ENCODE results near the gene PFKM. TPM values are rescaled to one million over a fixed set of nuclear protein-coding genes. Genes with fewer than 3 reads are reported as not detected.

The PFKM gene
- total RNA-seq, 1 donor from 2014 or later: 33.9 TPM

- TF ChIP-seq, protein P1, sequence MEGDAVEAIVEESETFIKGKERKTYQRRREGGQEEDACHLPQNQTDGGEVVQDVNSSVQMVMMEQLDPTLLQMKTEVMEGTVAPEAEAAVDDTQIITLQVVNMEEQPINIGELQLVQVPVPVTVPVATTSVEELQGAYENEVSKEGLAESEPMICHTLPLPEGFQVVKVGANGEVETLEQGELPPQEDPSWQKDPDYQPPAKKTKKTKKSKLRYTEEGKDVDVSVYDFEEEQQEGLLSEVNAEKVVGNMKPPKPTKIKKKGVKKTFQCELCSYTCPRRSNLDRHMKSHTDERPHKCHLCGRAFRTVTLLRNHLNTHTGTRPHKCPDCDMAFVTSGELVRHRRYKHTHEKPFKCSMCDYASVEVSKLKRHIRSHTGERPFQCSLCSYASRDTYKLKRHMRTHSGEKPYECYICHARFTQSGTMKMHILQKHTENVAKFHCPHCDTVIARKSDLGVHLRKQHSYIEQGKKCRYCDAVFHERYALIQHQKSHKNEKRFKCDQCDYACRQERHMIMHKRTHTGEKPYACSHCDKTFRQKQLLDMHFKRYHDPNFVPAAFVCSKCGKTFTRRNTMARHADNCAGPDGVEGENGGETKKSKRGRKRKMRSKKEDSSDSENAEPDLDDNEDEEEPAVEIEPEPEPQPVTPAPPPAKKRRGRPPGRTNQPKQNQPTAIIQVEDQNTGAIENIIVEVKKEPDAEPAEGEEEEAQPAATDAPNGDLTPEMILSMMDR (IDR thresholded peaks at IDR 0.05; ENCODE audit: insufficient read depth, low read length, poor library complexity, severe bottlenecking): no peak
- DNase-seq (ENCODE audit: low read depth): no peak
- no peak overlapping the region for H3K4me3 ChIP-seq (ENCODE audit: low read depth, low read length)
- H3K36me3 ChIP-seq (ENCODE audit: control insufficient read depth, insufficient read depth, low read length): peaks cover 1% of the 10 kb centered on the region
- H3K27me3 ChIP-seq (ENCODE audit: control insufficient read depth, insufficient read depth, low read length): no peaks in the 10 kb centered on the region
Measured at GRCh38 chr12:48075832-48076231, 43.3 kb upstream of the PFKM start.

- Histone ChIP-seq H3K36me3 (ENCODE audit: control insufficient read depth, insufficient read depth, low read length) (peaks cover 2% of the 10 kb centered on the region), H3K4me3 (ENCODE audit: low read depth, low read length) (no peak overlapping the region), H3K27me3 (ENCODE audit: control insufficient read depth, insufficient read depth, low read length) (no peaks in the 10 kb centered on the region)
- TF ChIP-seq, protein P1 (IDR thresholded peaks at IDR 0.05; ENCODE audit: insufficient read depth, low read length, poor library complexity, severe bottlenecking): no peak
- no peak for DNase-seq (ENCODE audit: low read depth)
Measured at GRCh38 chr12:48077111-48077510, 42.1 kb upstream of the PFKM start.

GRCh38 chr12:48078901-48079300, 40.3 kb upstream of the PFKM start:
- TF ChIP-seq, protein P1 (IDR thresholded peaks at IDR 0.05; ENCODE audit: insufficient read depth, low read length, poor library complexity, severe bottlenecking): no peak
- Histone ChIP-seq H3K36me3 (ENCODE audit: control insufficient read depth, insufficient read depth, low read length) (peaks cover 2% of the 10 kb centered on the region), H3K27me3 (ENCODE audit: control insufficient read depth, insufficient read depth, low read length) (no peaks in the 10 kb centered on the region), H3K4me3 (ENCODE audit: low read depth, low read length) (no peak overlapping the region)
- no peak for DNase-seq (ENCODE audit: low read depth)

- H3K36me3 ChIP-seq (ENCODE audit: control insufficient read depth, insufficient read depth, low read length): peaks cover 2% of the 10 kb centered on the region
- H3K4me3 ChIP-seq (ENCODE audit: low read depth, low read length): no peak overlapping the region
- H3K27me3 ChIP-seq (ENCODE audit: control insufficient read depth, insufficient read depth, low read length): no peaks in the 10 kb centered on the region
- no peak for DNase-seq (ENCODE audit: low read depth)
- TF ChIP-seq, protein P1 (IDR thresholded peaks at IDR 0.05; ENCODE audit: insufficient read depth, low read length, poor library complexity, severe bottlenecking): no peak
Measured at GRCh38 chr12:48080285-48080684, 38.9 kb upstream of the PFKM start.

DNA sequence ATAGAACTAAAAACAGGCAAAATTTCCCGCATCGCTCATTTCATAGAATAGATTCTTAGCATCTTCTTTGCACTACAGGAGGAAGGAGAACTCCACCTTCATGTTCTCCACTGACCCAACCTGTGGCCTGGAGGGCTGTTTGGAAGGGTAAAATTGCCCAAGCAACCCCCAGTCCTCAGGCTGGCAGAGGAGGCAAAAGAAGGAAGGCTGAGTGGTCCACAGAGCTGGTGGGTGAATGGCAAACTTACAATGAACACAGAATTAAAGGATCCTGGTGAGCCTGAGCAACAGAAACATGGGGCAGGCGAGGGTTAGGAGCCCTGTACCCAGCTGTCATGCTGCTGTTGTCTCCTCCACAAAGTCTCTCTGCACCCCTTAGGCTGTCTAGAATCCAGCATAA, 38.3 kb upstream of the PFKM start:
- H3K4me3 ChIP-seq (ENCODE audit: low read depth, low read length): no peak overlapping the region
- DNase-seq (ENCODE audit: low read depth): no peak
- TF ChIP-seq, protein P1 (IDR thresholded peaks at IDR 0.05; ENCODE audit: insufficient read depth, low read length, poor library complexity, severe bottlenecking): no peak
- H3K27me3 ChIP-seq (ENCODE audit: control insufficient read depth, insufficient read depth, low read length): no peaks in the 10 kb centered on the region
- peaks cover 2% of the 10 kb centered on the region for H3K36me3 ChIP-seq (ENCODE audit: control insufficient read depth, insufficient read depth, low read length)

DNA sequence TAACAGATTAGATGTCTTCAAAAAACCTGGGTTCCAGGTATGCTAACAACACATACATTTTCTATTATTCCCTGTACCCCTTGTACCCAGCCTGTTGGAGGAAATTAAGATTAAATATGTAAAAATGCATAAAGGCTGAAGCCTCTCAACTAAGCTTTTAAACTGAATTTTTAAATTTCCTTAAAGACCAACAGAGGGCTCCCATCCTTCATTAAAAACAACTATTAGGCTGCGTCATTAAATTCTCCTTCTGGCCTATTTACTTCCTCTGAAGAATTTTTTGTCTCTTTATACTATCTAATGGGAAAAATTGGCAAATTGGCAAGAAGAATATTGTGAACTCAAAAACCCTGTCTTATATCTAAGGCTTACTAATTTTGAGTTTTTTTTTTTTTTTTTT, 35.1 kb upstream of the PFKM start:
- Histone ChIP-seq H3K4me3 (ENCODE audit: low read depth, low read length) (no peak overlapping the region), H3K27me3 (ENCODE audit: control insufficient read depth, insufficient read depth, low read length) (no peaks in the 10 kb centered on the region), H3K36me3 (ENCODE audit: control insufficient read depth, insufficient read depth, low read length) (peaks cover 2% of the 10 kb centered on the region)
- TF ChIP-seq, protein P1 (IDR thresholded peaks at IDR 0.05; ENCODE audit: insufficient read depth, low read length, poor library complexity, severe bottlenecking): no peak
- DNase-seq (ENCODE audit: low read depth): no peak
